HCEC 1CT (cell line): ENCODE measurements around the gene SYNGR1.
A peak's percentile ranks its signal among the peaks of the same experiment; 100 is the strongest.

ENCODE experiments used
- DNase-seq: peaks from one replicate; pipeline ENCODE4 v3.0.0-alpha.2; 2017

The SYNGR1 gene

DNA sequence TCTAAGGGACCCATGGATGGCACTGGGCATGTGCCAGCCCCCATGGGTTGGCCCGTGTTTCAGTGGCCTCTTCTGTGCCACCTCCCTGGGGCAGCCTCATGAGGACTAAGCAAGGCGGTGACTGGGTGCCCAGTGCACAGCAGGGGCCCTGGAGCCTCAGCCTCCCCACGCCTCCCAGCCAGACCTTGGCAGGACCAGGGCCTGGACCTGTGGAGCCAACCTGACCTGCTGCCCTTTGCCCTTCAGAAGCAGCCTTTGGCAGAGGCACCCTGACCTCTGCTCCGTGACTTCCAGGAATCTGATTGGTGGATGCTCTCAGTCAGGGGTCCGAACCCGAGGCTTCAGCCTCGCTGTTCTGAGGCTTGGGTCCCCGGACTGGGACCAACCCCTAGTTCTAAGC lies 25.0 kb downstream of the SYNGR1 start:
- no peak for DNase-seq

DNA sequence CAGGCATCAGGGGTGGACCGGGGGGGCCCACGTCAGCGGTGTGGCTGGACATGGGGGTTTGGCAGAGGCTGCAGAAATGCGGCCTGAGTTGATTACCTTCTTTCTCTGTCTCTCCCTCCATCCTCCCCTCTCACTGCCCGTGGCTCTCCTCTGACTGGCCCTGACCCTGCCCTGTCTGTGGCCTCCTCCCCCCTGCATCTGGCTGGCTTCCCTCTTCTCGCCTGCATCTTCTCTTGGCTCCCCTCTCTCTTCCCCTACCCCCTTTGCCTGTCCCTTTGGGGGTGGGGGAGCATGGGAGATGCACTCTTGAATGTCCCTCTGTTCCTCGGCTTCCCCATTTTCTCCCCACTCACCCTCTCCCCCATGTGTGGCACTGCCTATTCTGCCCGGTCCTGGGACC lies 25.9 kb downstream of the SYNGR1 start:
- no peak for DNase-seq

DNA sequence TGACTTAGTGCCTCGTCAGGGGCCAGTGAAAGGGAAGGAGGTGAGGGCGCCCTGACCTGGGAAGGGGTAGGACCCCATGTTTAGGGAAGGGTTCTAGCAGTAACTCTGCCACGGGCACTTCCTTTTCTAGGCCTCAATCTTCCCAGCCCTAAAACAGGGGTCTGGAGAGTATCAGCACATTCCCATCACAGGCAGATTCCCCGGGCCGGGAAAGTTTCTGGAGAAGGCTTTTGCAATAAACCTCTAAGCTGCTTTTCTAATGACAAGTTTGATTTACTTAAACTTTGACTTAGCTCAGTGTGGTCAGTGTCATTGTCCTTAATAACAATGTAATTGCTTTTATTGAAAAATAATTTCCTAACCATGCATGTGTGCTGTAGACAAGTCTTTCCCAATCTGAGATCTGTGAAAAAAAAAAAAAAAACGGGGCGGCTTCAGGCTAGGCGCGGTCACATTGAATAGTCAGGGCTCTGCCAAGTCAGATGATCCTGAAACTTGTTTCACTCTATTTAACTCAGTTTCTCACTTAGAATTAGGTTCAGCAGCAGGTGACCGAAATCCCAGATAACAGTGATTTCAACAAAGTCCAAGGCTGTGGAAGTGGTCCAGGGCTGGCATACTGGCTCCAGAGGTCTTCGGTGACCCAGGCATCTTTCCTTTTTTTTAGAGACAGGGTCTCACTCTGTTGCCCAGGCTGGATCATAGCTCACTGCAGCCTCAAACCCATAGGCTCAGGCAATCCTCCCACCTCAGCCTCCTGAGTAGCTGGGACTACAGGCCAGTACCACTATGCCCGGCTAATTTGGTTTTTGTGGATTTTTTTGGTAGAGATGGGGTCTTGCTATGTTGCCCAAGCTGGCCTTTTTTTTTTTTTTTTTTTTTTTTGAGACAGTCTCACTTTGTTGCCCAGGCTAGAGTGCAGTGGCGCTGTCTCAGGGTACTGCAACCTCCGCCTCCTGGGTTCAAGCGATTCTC lies 30.3 kb downstream of the SYNGR1 start:
- DNase-seq, result no peak

DNA sequence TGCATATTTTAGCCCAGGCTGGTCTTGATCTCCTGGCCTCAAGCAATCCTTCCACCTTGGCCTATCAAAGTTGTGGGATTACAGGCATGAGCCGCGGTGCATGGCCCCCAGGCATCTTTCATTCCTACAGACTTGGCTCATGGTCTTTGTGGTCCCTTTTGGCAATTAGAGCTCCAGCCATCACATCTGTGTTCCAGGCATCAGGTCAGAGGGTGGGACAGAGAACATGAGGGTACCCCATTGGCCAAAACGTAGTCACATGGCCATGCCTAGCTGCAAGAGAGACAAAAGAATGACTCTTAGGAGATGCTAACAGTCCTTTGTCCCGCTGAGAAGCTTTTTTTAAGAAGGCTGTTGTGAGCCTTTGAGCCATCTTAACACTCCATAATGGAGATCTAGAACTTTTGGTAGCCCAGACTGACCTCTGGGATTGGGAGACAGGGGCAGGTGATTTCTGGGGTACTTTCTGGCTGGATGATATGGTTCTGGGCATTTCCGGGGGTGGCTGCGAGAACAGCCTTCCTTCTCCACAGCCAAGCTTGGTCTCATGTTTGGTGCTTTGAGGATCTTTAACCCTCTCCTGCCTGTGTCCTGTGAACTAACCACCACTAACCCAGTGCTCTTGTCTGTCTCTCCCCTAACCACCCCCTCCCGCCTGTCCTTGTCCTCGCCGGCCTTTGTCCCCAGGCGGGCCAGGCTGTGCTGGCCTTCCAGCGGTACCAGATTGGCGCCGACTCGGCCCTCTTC lies 31.4 kb downstream of the SYNGR1 start:
- DNase-seq, result no peak

DNA sequence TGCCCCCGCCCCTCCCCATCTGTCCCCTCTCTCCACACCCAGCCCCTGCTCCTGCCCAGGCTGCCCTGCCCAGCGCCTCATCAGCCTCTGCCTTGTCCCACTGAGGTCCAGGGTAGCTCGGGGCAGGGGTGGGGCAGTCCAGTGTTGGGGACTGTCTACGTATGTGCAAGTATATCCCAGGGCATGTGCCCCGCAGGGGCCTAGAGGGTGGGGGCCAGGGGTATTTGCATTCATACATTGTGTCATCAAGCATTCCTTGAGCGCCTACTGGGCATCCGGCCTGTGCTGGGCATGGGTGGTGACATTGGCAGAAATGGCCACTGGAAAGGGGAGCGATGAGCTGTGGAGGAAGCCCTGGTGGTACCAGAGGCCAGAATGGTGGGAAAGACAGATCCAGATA lies 32.1 kb downstream of the SYNGR1 start:
- DNase-seq, result no peak

DNA sequence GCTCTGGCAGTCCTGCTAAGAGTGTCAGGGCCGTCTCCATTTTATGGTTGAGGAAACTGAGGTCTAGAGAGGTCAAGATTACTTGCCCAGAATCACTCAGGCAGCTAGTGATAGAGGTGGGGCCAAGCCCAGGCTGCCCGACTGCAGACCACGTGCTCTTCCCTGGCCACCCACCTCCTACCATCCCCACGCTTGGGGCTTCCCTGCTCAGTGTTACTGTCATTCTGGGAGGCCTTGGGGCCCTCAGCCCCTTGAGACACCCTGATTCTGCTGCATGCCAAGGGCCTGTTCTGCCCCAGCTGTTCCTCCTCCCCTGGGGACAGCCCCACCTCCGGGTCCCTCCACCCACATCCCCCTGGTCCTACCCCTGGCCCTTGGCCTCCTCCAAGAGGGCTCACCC lies 32.6 kb downstream of the SYNGR1 start:
- no peak for DNase-seq

DNA sequence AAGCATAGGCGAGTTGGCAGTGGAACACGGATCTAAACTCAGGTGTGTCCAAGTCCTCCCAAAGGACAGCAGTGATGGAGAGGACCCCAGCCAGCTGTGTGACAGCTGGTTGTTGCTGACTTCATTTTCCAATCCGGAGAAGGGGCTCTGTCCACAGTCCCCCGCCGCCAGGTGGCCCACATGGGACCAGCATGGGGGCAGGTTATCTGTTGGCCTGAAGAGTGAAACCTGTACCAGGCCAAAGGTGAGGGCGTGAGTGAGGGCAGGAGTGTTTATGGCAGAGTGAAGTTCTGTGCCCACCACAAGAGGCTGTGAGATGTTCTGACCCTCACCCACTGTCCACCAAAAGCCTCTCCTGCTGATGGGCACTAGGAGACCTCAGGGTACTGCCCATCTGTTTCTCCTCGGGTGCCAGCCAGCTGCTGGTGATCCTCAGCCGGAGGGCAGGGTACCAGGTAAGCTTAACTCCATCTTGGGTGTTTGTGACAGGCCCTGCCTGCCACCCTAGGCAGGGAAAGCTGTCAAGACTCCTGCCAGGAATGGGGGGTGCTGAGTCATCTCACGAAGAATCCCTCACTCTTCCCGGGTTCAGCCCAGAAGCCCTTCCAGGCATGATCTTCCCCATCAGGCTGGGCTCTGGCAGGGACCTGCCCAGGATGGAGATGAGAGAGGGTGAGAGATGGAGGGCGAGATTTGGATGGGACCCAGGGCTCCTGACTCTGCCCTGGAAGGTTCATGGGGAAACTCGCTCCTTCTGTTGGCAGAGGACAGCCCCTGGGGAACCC lies 34.2 kb downstream of the SYNGR1 start:
- DNase-seq, result no peak

DNA sequence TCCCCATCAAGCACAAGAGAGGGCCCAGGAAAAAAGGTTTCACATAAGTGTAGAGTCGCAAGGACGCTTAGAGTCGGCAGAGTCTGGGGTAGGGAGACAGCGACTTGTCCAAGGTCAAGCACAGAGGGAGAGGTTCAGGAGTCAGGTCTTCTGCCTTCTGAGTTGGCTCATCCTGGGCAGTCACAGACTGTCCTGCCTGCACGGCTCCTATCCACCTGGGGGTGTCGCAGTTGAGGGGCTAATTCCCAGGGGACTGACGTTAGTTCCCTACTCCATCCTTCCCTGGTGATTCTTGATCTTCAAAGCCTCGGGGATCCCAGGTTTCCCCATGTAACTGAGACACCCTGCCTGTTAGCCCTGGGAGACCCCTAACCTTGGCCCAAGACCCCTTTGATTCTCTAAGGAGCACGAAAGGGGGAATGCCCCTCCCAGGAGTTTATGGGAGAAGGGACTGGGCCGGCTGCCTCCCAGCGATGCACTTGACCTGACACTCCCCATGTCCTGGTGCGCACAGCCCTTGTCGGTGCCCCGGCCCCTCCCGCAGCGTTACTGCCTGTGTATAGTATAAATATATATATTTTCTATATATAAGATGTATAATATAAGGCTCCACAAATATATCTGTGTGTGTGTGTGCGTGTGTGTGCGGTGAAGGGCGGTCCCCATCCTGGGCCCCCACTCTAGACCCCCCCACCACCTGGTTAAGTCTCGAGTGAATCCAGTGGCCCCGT lies 35.1 kb downstream of the SYNGR1 start:
- DNase-seq, result no peak

DNA sequence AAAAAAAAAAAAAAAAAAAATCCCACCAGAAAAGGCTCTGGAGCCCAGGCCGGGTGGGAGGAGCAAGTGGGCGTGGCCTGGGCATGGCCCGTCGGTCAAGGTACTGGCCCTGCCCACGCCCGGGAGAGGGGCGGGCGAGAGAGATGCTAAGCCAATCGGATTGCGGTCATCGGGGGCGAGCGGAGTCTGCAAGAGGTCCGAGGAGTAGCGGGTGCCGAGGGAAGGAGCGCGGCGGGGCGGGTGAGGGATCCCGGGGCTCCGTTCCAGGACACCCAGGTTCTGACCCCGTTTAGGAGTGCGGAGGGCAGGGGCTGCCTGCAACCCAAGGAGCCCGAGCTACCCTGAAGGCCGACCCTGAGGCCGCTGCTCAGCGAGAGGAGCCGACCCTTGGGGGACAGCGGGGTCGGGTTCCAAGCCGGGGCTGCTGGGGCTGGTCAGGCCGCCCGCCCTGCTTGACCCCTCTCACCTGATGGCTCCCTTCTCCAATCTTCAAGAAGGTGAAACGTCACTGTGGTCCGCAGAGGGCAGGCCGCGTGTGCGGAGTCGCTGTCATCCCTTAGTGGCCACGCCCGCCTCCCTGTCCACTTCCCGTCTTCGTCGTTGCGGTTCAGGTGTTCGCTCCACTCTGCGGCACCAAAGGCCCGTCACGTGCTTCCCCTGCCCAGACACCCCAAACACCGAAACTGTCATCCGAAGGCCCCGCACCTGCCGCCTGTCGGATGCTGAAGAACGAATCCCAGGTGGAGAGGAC lies 38.6 kb downstream of the SYNGR1 start:
- DNase-seq, result peak; percentile 50

DNA sequence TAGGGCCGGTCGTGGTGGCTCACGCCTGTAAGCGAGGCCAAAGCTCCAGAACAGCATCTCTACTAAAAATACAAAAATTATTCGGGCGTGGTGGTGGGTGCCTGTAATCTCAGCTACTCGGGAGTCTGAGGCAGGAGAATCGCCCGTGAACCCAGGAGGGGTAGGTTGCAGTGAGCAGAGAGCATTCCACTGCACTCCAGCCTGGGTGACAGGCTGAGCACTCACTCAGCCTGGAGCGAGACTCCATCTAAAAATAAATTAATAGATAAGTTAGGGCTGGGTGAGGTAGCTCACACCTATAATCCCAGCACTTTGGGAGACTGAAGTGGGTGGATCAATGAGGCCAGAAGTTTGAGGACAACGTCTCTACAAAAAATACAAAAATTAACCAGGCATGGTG lies 39.6 kb downstream of the SYNGR1 start:
- DNase-seq, result no peak

DNA sequence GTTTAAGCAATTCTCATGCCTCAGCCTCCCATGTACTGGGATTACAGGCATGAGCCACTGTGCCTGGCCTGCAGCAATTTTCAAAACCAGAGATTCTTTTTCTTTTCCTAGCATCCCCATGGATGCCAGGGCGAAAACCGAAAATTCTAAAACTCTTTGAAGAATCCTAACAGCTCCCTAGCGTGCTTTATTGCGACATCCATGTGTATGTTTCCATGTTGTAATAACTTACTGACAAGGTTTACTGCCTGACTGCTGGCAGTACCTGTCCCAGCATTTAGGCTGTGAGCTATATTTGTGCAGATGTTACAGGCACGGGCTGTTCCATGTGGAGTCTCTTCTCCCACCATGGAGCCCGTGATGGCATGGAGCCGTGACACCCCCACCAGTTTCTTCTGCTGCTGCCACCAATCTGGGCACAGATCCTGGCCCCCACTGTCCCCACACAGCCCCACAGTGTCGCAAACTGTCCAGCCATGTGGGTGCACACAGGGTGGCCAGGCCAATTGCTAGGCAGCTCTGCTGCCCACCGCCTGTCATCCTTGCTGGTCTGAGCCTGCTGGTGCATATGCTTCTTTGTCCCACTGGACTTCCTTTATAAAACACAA lies 42.7 kb downstream of the SYNGR1 start:
- no peak for DNase-seq

DNA sequence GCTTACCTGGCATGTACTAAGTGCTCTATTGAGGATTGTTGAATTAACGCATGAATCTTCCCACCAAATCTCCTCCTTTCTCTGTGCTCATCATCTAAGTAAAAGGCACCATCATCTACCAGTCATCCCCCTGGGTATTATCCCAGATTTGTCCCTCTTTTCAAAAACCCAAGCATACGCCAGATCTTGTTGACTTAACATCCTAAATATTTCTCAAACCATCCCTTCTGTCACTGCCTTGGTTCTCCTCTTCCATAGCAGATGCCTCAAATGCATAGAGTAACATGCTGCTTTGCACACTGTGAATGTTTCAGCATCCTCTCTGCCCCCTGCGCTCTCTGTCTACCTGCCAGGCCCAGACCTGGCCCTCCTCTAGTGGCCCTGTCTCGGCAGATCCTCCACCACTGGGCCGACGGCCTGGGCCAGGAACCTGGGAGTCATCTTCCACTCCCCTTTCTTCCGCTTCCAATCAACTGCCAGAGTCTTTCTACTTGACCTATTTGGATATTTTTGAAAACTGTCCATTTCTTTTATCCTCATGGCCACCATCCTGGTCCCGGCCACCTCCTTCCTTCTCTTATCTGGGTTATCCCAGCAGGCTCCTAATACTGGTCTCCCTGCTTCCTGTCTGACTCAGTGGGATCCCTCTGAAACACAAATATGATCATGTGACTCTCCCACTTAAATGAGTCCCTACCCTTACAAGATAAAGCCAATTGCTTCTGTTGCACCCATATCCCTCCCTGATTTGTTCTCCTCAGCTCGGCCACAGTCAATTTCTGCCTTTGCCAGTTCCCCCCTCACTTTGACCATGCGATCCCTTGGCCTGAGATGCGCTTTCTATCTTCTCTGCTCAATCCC lies 46.4 kb downstream of the SYNGR1 start:
- no peak for DNase-seq

DNA sequence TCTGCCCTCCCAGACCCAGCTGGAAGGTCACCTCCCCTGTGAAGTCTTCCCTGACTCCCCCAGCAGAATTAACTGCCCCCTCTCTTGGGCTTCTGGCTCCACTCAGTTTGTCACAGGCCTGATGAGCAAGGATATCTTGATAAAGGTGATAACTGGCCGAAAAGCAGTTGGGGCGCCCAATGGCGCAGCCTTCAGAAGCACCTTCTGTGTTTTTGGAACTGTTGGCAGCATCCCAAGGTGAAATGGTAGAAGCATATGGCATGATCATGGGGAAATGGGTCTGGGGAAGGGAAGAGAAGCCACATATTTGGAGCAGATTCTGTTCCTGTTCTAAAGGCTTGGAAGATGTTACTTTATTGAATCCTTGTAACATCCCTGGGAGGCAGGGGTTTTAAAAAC lies 47.0 kb downstream of the SYNGR1 start:
- DNase-seq, result no peak

DNA sequence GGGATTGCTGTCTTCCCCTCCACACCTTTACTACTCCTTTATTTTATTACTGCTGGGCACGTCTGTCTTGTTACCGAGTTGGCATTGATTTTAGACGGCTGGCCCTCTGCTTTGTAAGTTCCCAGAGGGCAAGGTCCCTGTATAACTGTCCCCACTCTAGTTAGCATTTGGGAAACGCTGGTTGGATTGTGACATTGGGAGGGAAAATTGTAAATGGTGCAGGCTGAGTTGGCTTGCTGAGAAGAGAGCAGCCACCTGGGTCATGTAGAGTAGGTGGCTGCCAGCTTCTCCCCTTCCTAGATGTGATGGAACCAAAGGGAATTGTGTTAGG lies 51.5 kb downstream of the SYNGR1 start:
- no peak for DNase-seq

DNA sequence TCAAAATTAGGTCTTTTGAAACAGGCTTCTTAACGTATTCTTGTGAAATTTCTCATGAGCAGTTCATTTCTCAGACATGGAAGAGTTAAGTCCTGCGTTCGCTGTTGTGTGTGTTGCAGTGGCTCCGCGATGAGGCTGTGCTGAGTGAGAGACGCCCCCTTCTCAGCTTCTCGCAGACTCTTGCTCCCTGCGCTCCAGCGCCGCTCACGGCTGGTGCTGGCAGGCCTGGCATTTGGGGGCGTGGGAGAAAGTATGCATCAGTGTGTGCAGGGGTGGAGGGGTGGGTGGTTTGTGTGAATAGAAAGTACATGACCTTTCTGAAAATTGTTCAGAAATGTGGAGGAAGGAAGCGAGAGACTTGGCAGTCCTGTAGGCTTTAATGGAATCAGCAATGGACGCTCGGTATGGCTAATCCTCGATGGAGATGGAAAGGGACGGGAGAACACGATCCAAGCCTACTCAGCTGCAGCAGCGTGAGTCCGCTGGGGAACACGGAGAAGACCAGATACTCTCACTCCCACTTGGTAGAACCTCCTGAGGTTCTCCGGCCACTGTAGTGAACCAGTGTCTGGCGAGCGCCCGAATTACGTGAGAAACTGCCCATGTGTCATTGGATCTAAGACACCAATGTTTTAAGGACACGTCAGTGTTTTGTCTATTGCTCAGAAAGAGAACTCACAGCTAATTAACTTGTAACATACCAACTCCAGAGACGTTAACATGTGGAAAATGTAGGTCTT lies 55.7 kb downstream of the SYNGR1 start:
- DNase-seq, result no peak

DNA sequence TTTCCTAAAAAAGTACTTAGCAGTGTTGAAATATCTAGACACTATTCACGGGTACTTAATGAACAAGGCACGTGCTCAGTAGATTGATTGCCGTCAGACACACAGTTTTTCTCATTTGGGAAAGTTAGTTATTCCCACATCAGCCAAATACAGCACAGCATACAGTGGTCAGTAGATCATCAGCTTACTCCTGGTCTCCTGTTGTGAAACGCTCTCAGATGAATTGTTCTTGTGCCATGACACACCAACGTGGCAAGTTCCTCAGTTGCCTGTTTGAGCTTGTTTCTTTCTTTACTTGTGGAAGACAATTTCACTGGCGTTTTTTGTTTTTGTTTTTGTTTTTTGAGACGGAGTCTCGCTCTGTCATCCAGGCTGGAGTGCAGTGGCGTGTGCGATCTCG lies 58.4 kb downstream of the SYNGR1 start:
- DNase-seq, result no peak

DNA sequence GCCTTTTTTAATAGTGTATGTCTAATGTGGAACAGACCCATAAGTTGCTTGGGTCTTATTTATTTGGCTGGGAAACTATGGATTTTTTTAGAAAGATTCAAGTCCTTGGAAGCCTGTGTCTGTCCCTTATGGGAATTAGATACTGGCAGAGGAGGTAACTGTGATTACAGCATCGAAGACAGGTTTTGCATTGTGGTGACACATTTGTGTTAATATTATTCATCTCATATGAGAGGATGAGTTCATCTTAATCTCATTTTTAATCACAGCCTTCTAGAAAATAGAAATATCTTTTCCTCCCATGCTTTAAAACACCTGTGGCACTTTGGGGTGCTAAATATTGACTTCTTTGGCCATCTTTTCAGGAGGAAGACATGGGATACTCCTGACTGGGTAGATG lies 59.0 kb downstream of the SYNGR1 start:
- no peak for DNase-seq

DNA sequence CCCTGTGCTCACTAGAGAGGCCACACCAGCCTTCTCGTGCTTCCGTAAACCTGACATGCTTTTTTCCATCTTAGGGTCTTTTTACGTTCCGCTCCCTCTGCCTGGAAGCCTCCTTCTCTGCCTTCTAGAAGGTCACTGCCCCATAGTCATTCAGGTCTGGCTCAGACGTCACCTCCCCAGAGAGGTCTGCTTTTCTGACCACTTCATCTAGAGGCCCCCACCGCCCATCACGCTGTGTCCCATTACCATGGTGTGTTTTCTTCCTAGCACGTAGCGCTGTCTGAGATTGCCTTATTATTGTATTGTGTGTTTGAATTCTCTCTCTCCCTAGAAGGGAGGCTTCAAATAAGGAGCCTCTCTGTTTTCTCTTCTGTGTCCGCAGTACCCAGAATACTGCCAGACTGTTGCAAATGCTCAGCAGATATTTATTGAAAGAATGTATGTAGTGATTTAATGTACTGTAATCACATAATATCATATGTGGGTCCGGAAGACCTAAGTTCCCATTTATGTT lies 59.8 kb downstream of the SYNGR1 start:
- DNase-seq, result no peak

DNA sequence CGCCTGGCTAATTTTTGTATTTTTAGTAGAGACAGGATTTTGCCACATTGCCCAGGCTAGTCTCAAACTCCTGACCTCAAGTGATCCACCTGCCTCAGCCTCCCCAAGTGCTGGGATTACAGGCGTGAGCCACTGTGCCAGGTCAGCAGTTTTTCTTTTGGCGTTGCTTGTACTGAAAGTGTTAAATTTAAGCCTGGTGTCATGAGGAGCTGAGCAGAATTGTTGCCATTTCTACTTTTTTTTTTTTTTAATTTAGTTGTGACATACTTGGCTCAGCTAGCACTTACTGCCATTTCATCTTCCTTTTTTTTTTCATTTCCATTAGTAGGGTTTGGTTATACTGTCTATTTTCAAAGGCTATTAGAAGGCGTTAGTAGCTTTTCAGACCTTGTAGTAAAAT lies 60.5 kb downstream of the SYNGR1 start:
- DNase-seq, result no peak
